K562 (cell line): ENCODE results near the gene SLC25A10.

Source experiments
- CTCF ChIP-seq, 3 experiments: IDR thresholded peaks in 2 of 3; conservative IDR thresholded peaks in 1 of 3; 2 replicates each; pipeline ENCODE4 v1.5.1; 2011 to 2012; ENCODE audit warnings: low read length in 3 of 3, mild to moderate bottlenecking in 3 of 3, control low read depth in 2 of 3, improper control_type of control experiment in 1 of 3, inconsistent platforms in 1 of 3, low read depth in 1 of 3, mixed read lengths in 1 of 3, moderate library complexity in 1 of 3; ENCODE audit not compliant: insufficient read depth in 2 of 3
- HDAC6 ChIP-seq: IDR thresholded peaks from 2 replicates; pipeline ENCODE4 v1.6.1; 2012; ENCODE audit warnings: low read depth, mild to moderate bottlenecking, control low read depth, inconsistent platforms, low read length, moderate library complexity
- HOXB6 ChIP-seq: fragments of 250-450 bp; sonication (Bioruptor Pico); IDR thresholded peaks from 2 replicates; pipeline ENCODE4 v1.5.1; 2022; ENCODE audit warnings: mild to moderate bottlenecking, borderline replicate concordance
- KDM1A ChIP-seq, 2 experiments: fragments of 450-650 bp; IDR thresholded peaks; 2 replicates each; pipeline ENCODE4 v1.6.1; 2016; ENCODE audit warnings: mild to moderate bottlenecking in 2 of 2
- MAX ChIP-seq: sonication (generic); formaldehyde crosslinking; IDR thresholded peaks from 2 replicates; pipeline ENCODE4 v1.9.0; 2022; ENCODE audit warnings: mild to moderate bottlenecking, missing genetic modification reagents
- POLR2A ChIP-seq: fragments of 450-650 bp; conservative IDR thresholded peaks from 2 replicates; pipeline ENCODE4 v1.6.1; 2016

- TF ChIP-seq CTCF (IDR thresholded peaks at IDR 0.05 in 2 of 3, conservative IDR thresholded peaks at IDR 0.05 in 1 of 3; ENCODE audit: insufficient read depth in 2 of 3, low read depth in 1 of 3, low read length in 3 of 3) (no peak), HDAC6 (no peak), KDM1A (IDR thresholded peaks at IDR 0.05) (no peak), MAX (CRISPR knock-in tag) (no peak), HOXB6 (CRISPR knock-in tag) (no peak), POLR2A (peak; percentile 66)
Measured at GRCh38 chr17:81722184-81723120, 10.4 kb downstream of the SLC25A10 start.
